IMR-90 (cell line): ENCODE measurements around the gene C16orf90. TPM values are rescaled to one million over a fixed set of nuclear protein-coding genes. Genes with fewer than 3 reads are reported as not detected.

Source experiments
- ATAC-seq: fragments of 200-7000 bp; cut with Tn5 transposase; 2 replicates; pipeline ENCODE4 v1.9.1; 2020; ENCODE audit warnings: low read depth, mild to moderate bottlenecking, moderate library complexity
- BruUV-seq: library from RNA; stranded (reverse); fragments of 400-500 nt; replicated peaks from 2 replicates; lab custom pipeline; 2021; lab: Mats Ljungman, UMichigan
- CTCF ChIA-PET: fragments of 300-600 bp; formaldehyde crosslinking; extraction: SDS; loops from one replicate; lab custom pipeline; 2021; ENCODE audit warnings: antibody characterized with exemption; lab: Yijun Ruan, JAX
- POLR2A ChIA-PET: fragments of 300-600 bp; sonication (Branson Sonifier 250); formaldehyde crosslinking; loops from one replicate; lab custom pipeline; 2022; ENCODE audit warnings: antibody characterized with exemption; ENCODE audit not compliant: unreplicated experiment; lab: Charles Lee
- DNase-seq: peaks from one replicate; pipeline ENCODE4 v3.0.0; 2013
- H2AFZ ChIP-seq: replicated peaks from 2 replicates; pipeline ENCODE3; 2013; ENCODE audit warnings: low read length, mild to moderate bottlenecking; ENCODE audit not compliant: poor library complexity
- H2AK5ac ChIP-seq: 2 replicates; pipeline ENCODE4 v1.6.1; 2013; ENCODE audit warnings: low read depth, low read length, inconsistent platforms
- H2AK9ac ChIP-seq: replicated peaks from 2 replicates; pipeline ENCODE3; 2013; ENCODE audit warnings: mild to moderate bottlenecking, low read depth, low read length, moderate library complexity; ENCODE audit not compliant: poor library complexity
- H2BK120ac ChIP-seq: 2 replicates; pipeline ENCODE4 v1.6.1; 2013; ENCODE audit warnings: low read depth, low read length, inconsistent platforms
- H2BK15ac ChIP-seq: 3 replicates; pipeline ENCODE4 v1.6.1; 2013; ENCODE audit warnings: low read depth, low read length, inconsistent platforms
- H2BK20ac ChIP-seq: 2 replicates; pipeline ENCODE4 v1.6.1; 2013; ENCODE audit warnings: low read depth, mild to moderate bottlenecking, inconsistent platforms, low read length, moderate library complexity
- H2BK5ac ChIP-seq: 2 replicates; pipeline ENCODE4 v1.6.1; 2013; ENCODE audit warnings: mild to moderate bottlenecking, low read depth, low read length, inconsistent platforms; ENCODE audit not compliant: poor library complexity, severe bottlenecking
- H3K14ac ChIP-seq: replicated peaks from 2 replicates; pipeline ENCODE4 v1.6.1; 2013; ENCODE audit warnings: low read depth, low read length, inconsistent platforms
- H3K18ac ChIP-seq: 2 replicates; pipeline ENCODE4 v1.6.1; 2013; ENCODE audit warnings: low read depth, low read length, control low read depth
- H3K23ac ChIP-seq: 2 replicates; pipeline ENCODE4 v1.6.1; 2013; ENCODE audit warnings: low read depth, low read length, inconsistent platforms
- H3K27ac ChIP-seq: 2 replicates; pipeline ENCODE4 v1.5.1; 2013; ENCODE audit warnings: mild to moderate bottlenecking, control low read depth, low read length; ENCODE audit not compliant: insufficient read depth
- H3K27me3 ChIP-seq: 2 replicates; pipeline ENCODE4 v1.6.1; 2013; ENCODE audit warnings: low read length; ENCODE audit not compliant: control insufficient read depth, insufficient read depth
- H3K36me3 ChIP-seq: 2 replicates; pipeline ENCODE4 v1.6.1; 2013; ENCODE audit warnings: low read length, mixed read lengths; ENCODE audit not compliant: control insufficient read depth, insufficient read depth
- H3K4ac ChIP-seq: 2 replicates; pipeline ENCODE4 v1.6.1; 2013; ENCODE audit warnings: low read depth, low read length, inconsistent platforms
- H3K4me1 ChIP-seq: 2 replicates; pipeline ENCODE4 v1.6.1; 2013; ENCODE audit warnings: low read length, mixed read lengths; ENCODE audit not compliant: control insufficient read depth, insufficient read depth
- H3K4me2 ChIP-seq: 2 replicates; pipeline ENCODE4 v1.6.1; 2013; ENCODE audit warnings: low read depth, mild to moderate bottlenecking, control low read depth, low read length, moderate library complexity
- H3K4me3 ChIP-seq: 2 replicates; pipeline ENCODE4 v1.5.1; 2013; ENCODE audit warnings: low read depth, mild to moderate bottlenecking, control low read depth, low read length, moderate library complexity; ENCODE audit not compliant: insufficient read depth
- H3K56ac ChIP-seq: 2 replicates; pipeline ENCODE4 v1.6.1; 2013; ENCODE audit warnings: low read length, inconsistent platforms; ENCODE audit not compliant: insufficient read depth; ENCODE audit errors: extremely low read depth
- H3K79me1 ChIP-seq, 2 experiments: 2 replicates each; pipeline ENCODE4 v1.6.1; 2013; ENCODE audit warnings: low read length in 2 of 2, inconsistent platforms in 1 of 2, low read depth in 1 of 2
- H3K9ac ChIP-seq: 2 replicates; pipeline ENCODE4 v1.6.1; 2013; ENCODE audit warnings: low read depth, low read length, control low read depth
- H3K9me1 ChIP-seq: 2 replicates; pipeline ENCODE4 v1.6.1; 2013; ENCODE audit warnings: low read length, inconsistent platforms; ENCODE audit not compliant: insufficient read depth
- H3K9me3 ChIP-seq: 2 replicates; pipeline ENCODE4 v1.6.1; 2013; ENCODE audit warnings: low read length; ENCODE audit not compliant: control insufficient read depth, insufficient read depth
- H4K20me1 ChIP-seq: 2 replicates; pipeline ENCODE4 v1.6.1; 2013; ENCODE audit warnings: low read length, inconsistent platforms; ENCODE audit not compliant: insufficient read depth
- H4K5ac ChIP-seq: 2 replicates; pipeline ENCODE4 v1.6.1; 2013; ENCODE audit warnings: mild to moderate bottlenecking, low read depth, low read length, control low read depth
- H4K8ac ChIP-seq, 2 experiments: 2 replicates each; pipeline ENCODE4 v1.6.1; 2013; ENCODE audit warnings: low read depth in 2 of 2, low read length in 2 of 2, control low read depth in 1 of 2, inconsistent platforms in 1 of 2
- H4K91ac ChIP-seq: 2 replicates; pipeline ENCODE4 v1.6.1; 2013; ENCODE audit warnings: low read depth, low read length, inconsistent platforms; ENCODE audit not compliant: insufficient read depth
- BHLHE40 ChIP-seq: fragments of 150-350 bp; IDR thresholded peaks from 2 replicates; pipeline ENCODE4 v1.6.1; 2016; ENCODE audit warnings: mild to moderate bottlenecking, low read depth, low read length
- CEBPB ChIP-seq: IDR thresholded peaks from 2 replicates; pipeline ENCODE4 v1.6.1; 2012; ENCODE audit warnings: low read depth, low read length, improper control_type of control experiment
- CHD1 ChIP-seq: IDR thresholded peaks from 2 replicates; pipeline ENCODE4 v1.6.1; 2012; ENCODE audit warnings: low read depth, low read length, improper control_type of control experiment
- CTCF ChIP-seq: conservative IDR thresholded peaks from 2 replicates; pipeline ENCODE4 v1.5.1; 2012; ENCODE audit warnings: mild to moderate bottlenecking, low read depth, low read length, improper control_type of control experiment
- MAFK ChIP-seq: IDR thresholded peaks from 2 replicates; pipeline ENCODE4 v1.6.1; 2012; ENCODE audit warnings: low read depth, low read length, improper control_type of control experiment
- MXI1 ChIP-seq: IDR thresholded peaks from 2 replicates; pipeline ENCODE4 v1.6.1; 2012; ENCODE audit warnings: low read depth, mild to moderate bottlenecking, low read length, moderate library complexity, borderline replicate concordance
- NFE2L2 ChIP-seq: fragments of 150-350 bp; IDR thresholded peaks from 2 replicates; pipeline ENCODE4 v1.6.1; 2016; ENCODE audit warnings: low read depth, mild to moderate bottlenecking, low read length
- POLR2A ChIP-seq: IDR thresholded peaks from 2 replicates; pipeline ENCODE4 v1.6.1; 2012; ENCODE audit warnings: mild to moderate bottlenecking, low read depth, low read length
- RCOR1 ChIP-seq: IDR thresholded peaks from 2 replicates; pipeline ENCODE4 v1.6.1; 2012; ENCODE audit warnings: mild to moderate bottlenecking, low read length, improper control_type of control experiment; ENCODE audit not compliant: insufficient replicate concordance
- RFX5 ChIP-seq: IDR thresholded peaks from 2 replicates; pipeline ENCODE4 v1.8.0; 2012; ENCODE audit warnings: low read depth, mild to moderate bottlenecking, low read length, moderate library complexity
- WGBS, 2 experiments: methylation state at CpG; one replicate each; pipeline versions ENCODE4 v1.1.5 to v1.1.7; 2013; ENCODE audit warnings: missing lambda C conversion rate in 2 of 2; ENCODE audit not compliant: insufficient read length in 1 of 2; ENCODE audit errors: extremely low coverage in 2 of 2; 5-methylcytosine and 5-hydroxymethylcytosine counted together
- dilution Hi-C: fragments of 300-500 bp; cut with HindIII; formaldehyde crosslinking; loops from one replicate; pipeline ENCODE4 v1.14.3; 2018; ENCODE audit warnings: low sequenced_read_pairs; ENCODE audit not compliant: unreplicated experiment
- in situ Hi-C: fragments of 300-500 bp; cut with MboI; formaldehyde crosslinking; loops from 3 replicates; pipeline ENCODE4 v1.14.3; 2019; ENCODE audit warnings: low sequenced_read_pairs, inconsistent platforms, mixed read lengths
- intact Hi-C: fragments of 100-400 bp; cut with micrococcal nuclease; formaldehyde crosslinking; loops from 2 replicates; pipeline ENCODE4 v1.10.0; 2022
- polyA plus RNA-seq, 3 experiments: library from polyadenylated mRNA; depleted of rRNA; stranded (reverse); fragments of >200 nt; gene quantifications; 2 replicates each; pipeline ENCODE4 v1.2.3, GENCODE V29; 2012; ENCODE audit warnings: low replicate concordance in 1 of 3
- total RNA-seq: library from RNA; depleted of rRNA; stranded (reverse); fragments of >200 nt; gene quantifications from 2 replicates; pipeline ENCODE4 v1.2.3, GENCODE V29; 2012
- TF ChIP-seq, protein P1 (sequence below): fragments of 150-350 bp; IDR thresholded peaks from 2 replicates; pipeline ENCODE4 v1.6.1; 2017; ENCODE audit warnings: mild to moderate bottlenecking, antibody characterized with exemption, low read length, low read depth

C16orf90 gene
- total and polyA plus RNA-seq, 2 of the 4 experiments (the other 2 are of a cell fraction): not detected

DNA sequence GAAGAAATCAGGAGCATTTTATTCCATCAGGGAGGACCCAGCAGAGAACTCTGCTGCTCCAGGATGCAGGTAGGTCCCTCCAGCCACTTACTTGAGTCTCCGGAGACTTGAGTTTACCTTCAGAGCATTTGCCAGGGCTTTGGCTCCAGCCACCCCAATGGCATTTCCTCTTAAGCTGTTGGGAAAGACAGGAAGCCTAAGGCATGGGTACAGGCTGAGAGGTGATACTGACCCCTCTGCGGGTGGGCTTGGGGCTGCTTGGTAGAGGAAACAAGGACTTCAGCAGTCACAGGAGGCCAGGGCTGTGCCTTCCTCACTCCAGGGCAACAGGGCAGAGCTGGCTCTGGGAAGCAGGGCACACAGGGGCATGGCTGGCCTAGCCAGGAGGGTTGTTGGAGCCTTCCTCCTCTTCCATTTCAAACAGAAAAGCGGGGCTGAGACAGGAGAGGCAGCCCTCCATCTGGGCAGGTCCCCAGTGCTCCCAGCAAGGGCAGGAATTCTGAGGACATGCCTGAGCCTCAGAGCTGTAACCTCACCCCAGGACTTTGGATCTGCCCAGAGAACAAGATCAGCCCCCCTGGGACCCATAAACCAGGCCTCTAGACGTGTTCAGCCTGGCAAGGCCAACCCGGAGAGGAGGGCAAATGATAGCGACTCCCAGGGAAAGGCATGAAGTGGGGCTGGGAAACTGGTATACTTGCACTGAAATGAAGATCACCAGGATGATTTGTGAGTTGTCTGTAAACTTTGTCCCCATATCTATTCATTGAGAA is 47.5 kb upstream of the C16orf90 start:
- peaks cover 3% of the 10 kb centered on the region; the same call in 1 of the 2 replicates for H3K27me3 ChIP-seq
- peak overlapping the region; percentile 56; the same call in 1 of the 2 replicates for H4K5ac ChIP-seq
- H3K14ac ChIP-seq: peak overlapping the region; percentile 68
- H2BK15ac ChIP-seq: no peak overlapping the region
- no peak overlapping the region for H2AK9ac ChIP-seq
- no peak overlapping the region for H2BK5ac ChIP-seq
- peaks cover 2% of the 10 kb centered on the region; the same call in 1 of the 2 replicates for H3K36me3 ChIP-seq
- no peaks in the 10 kb centered on the region for H3K79me1 ChIP-seq
- CTCF ChIA-PET: no interaction called here
- H3K4me3 ChIP-seq: no peak overlapping the region
- intact Hi-C loops: no loop called here
- H2AK5ac ChIP-seq: peak overlapping the region; percentile 79; the same call in 1 of the 2 replicates
- H3K23ac ChIP-seq: no peak overlapping the region
- H2BK20ac ChIP-seq: 0 out of 2 replicates have a peak overlapping the region, but pooled peaks have one; percentile 16
- no peak overlapping the region for H3K56ac ChIP-seq
- TF ChIP-seq CEBPB: no peak
- no peak for TF ChIP-seq BHLHE40
- no peak for TF ChIP-seq CHD1
- TF ChIP-seq RCOR1: no peak
- TF ChIP-seq NFE2L2: no peak
- TF ChIP-seq MAFK: no peak
- no peak for TF ChIP-seq CTCF
- TF ChIP-seq MXI1: no peak
- TF ChIP-seq RFX5: no peak
- TF ChIP-seq, protein P1, sequence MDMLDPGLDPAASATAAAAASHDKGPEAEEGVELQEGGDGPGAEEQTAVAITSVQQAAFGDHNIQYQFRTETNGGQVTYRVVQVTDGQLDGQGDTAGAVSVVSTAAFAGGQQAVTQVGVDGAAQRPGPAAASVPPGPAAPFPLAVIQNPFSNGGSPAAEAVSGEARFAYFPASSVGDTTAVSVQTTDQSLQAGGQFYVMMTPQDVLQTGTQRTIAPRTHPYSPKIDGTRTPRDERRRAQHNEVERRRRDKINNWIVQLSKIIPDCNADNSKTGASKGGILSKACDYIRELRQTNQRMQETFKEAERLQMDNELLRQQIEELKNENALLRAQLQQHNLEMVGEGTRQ: no peak
- TF ChIP-seq POLR2A: no peak
- no peak overlapping the region for H3K4me2 ChIP-seq
- peak overlapping the region; percentile 67; the same call in 1 of the 2 replicates for H3K4ac ChIP-seq
- H3K9ac ChIP-seq: no peak overlapping the region
- 0 out of 2 replicates have a peak overlapping the region, but pooled peaks have one; percentile 33 for H2BK120ac ChIP-seq
- WGBS, 2 experiments: 70% methylated on average over 2 of the region's 6 CpGs; no CpG with 5 or more reads in 1 of the 2 experiments
- H3K18ac ChIP-seq: peak overlapping the region; percentile 40; the same call in 1 of the 2 replicates
- dilution Hi-C loops: no loop called here
- no peak overlapping the region for H2AFZ ChIP-seq
- no TSS peak for BruUV-seq
- DNase-seq: no peak
- POLR2A ChIA-PET: no interaction called here
- peak overlapping the region; percentile 13; the same call in 1 of the 2 replicates for H3K27ac ChIP-seq
- H3K9me1 ChIP-seq: peaks cover 12% of the 10 kb centered on the region
- H4K8ac ChIP-seq: no peak overlapping the region; a peak in 1 of 4 replicates
- no peak overlapping the region for H4K91ac ChIP-seq
- ATAC-seq: peak; percentile 57
- peaks cover 9% of the 10 kb centered on the region for H3K4me1 ChIP-seq
- H4K20me1 ChIP-seq: 0 out of 2 replicates have a peak, but pooled peaks cover 2% of the 10 kb centered on the region
- in situ Hi-C loops: no loop called here
- no peaks in the 10 kb centered on the region for H3K9me3 ChIP-seq
